HG03175 (cell line): Measurements from ENCODE around the gene COX7C.
"Not testable (repeated sequence)": the region's sequence is repeated elsewhere in the genome, so short reads cannot be mapped to it uniquely, and the experiment has no call there.

Experiments used
- ATAC-seq: cut with Tn5 transposase; IDR thresholded peaks from one replicate; pipeline ENCODE4 v1.9.1; 2021; ENCODE audit warnings: mild to moderate bottlenecking, moderate library complexity; ENCODE audit not compliant: unreplicated experiment

COX7C gene

DNA sequence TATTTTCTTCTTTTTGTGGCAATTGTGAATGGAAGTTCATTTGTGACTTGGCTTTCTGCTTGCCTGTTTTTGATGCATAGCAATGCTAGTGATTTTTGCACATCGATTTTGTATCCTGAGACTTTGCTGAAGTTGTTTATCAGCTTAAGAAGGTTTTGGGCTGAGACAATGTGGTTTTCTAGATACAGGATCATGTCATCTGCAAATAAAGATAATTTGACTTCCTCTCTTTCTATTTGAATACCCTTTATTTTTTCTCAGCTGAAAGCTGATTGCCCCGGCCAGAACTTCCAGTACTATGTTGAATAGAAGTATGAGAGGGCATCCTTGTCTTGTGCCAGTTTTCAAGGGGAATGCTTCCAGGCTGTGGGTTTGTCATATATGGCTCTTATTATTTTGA is 43.0 kb downstream of the COX7C start:
- ATAC-seq: not testable (repeated sequence)

DNA sequence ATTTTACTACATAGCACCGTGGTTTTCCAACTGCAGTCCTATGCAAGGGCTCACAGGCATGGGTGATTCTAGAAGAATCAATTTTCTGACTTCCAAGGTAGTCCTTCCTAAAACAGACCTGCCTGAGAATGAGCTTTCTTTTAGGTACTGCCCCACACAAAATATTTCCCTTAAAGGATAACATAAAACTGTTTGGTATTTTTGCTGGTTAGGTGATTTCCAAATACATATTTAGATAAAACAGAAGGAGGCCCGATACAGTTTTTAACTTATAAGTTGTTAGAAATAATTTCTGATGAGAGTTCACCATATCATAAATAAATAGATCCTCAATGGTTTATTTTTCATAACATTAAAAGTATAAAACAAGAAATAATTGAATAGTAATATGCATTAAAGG is 46.4 kb downstream of the COX7C start:
- no peak for ATAC-seq

DNA sequence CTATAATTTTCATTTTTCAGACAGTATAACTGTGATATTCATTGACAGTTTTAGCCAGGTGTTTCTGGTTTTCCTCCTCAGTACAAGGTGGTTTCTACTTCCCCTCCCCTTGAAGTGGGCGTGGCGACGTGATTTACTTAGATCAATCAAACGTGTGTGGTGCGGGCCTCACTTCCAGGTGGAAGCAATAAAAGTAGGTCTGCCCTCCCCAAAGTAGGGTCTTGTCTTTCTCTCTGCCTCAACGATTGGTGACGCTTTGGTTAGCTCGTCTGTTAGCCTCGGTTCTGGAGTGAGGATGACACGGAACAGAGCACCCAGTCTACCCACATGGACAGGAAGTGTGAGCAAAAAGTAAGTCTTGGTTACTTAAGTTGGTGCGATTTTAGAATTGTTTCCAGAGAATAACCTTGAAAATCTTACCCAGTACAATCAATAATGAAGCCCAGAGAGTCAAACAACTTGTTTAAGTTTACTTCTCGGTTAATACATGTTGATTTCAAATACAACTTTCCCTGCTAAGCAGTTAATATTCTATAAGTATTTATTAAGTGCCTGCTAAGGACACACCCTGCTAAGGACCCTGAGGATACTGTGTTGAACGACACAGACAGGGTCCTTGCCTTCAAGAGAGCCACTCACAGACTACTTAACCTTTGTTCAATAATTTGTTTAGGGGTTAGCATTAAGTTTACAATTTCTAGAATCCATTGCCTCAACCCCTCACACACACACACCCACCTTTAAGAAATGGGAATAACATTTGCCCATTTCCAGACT is 48.4 kb downstream of the COX7C start:
- ATAC-seq: no peak

DNA sequence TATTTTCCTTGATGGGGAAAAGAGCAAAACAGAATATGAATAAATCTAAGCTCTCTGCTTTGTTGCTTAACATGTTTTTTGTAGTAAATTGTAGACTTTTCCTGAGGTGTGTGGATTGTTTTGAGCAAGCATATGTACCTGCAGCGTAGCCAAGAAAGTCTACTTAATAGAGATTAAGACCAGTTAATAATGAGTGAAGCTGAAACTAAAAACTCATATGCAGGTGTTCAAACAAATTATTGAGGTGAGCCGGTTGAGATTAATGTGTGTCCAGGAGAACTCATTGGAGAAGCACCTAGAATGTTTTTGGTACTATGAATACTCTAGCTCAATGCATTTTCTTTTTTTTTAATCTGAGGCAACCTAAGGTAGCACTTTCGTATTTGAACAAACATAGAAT is 49.2 kb downstream of the COX7C start:
- no peak for ATAC-seq
